HCT116 (cell line): ENCODE data around the gene ACP6. TPM values are rescaled to one million over a fixed set of nuclear protein-coding genes. Genes with fewer than 3 reads are reported as not detected.

Experiments
- ATAC-seq: fragments of 200-7000 bp; cut with Tn5 transposase; 2 replicates; pipeline ENCODE4 v1.9.1; 2020; ENCODE audit warnings: mild to moderate bottlenecking, moderate library complexity
- BruUV-seq: library from RNA; stranded (reverse); fragments of 400-500 nt; replicated peaks from 2 replicates; lab custom pipeline; 2021; lab: Mats Ljungman, UMichigan
- CTCF ChIA-PET: fragments of 300-600 bp; sonication (Branson Sonifier 250); formaldehyde crosslinking; loops from one replicate; lab custom pipeline; 2021; ENCODE audit warnings: antibody characterized with exemption; lab: Charles Lee
- POLR2A ChIA-PET: fragments of 300-600, 350-600 bp; sonication (Branson Sonifier 250); formaldehyde crosslinking; loops from one replicate; lab custom pipeline; 2021; ENCODE audit warnings: antibody characterized with exemption; lab: Charles Lee
- RAD21 ChIA-PET, 2 experiments: fragments of 300-600 bp; sonication (Branson Sonifier 250); formaldehyde crosslinking; loops; one replicate each; lab custom pipeline; 2023; ENCODE audit warnings: low total read pairs in 2 of 2; ENCODE audit not compliant: uncharacterized antibody in 2 of 2, unreplicated experiment in 2 of 2, low non-redundant PET in 1 of 2; lab: Charles Lee
- DNase-seq: peaks from one replicate; pipeline ENCODE4 v3.0.0-alpha.2; 2010; ENCODE audit warnings: low read depth, low spot score
- H2AFZ ChIP-seq: fragments of 200-600 bp; shearing (Covaris generic), sonication (generic); 2 replicates; pipeline ENCODE4 v1.6.1; 2017; ENCODE audit warnings: low read depth, mixed run types, mixed read lengths, antibody characterized with exemption, low read length; ENCODE audit not compliant: poor library complexity, severe bottlenecking
- H3K27ac ChIP-seq: 2 replicates; pipeline ENCODE4 v1.5.1; 2012; ENCODE audit warnings: low read depth, low read length
- H3K27me3 ChIP-seq: fragments of 200-600 bp; sonication (generic); 2 replicates; pipeline ENCODE4 v1.6.1; 2016; ENCODE audit warnings: mixed run types, low read length, mixed read lengths; ENCODE audit not compliant: insufficient read depth
- H3K36me3 ChIP-seq, 2 experiments: fragments of 200-500 bp in 1 of 2; fragments of 200-600 bp in 1 of 2; sonication (Bioruptor generic) in 1 of 2; sonication (generic) in 1 of 2; 2 replicates each; pipeline versions ENCODE4 v1.5.1 to v1.6.1; 2014 to 2016; ENCODE audit warnings: low read length in 2 of 2, inconsistent platforms in 1 of 2, mixed read lengths in 1 of 2, mixed run types in 1 of 2; ENCODE audit not compliant: insufficient read depth in 2 of 2, control insufficient read depth in 1 of 2
- H3K4me1 ChIP-seq, 2 experiments: fragments of 200-600 bp in 1 of 2; sonication (generic) in 1 of 2; 2 replicates each; pipeline versions ENCODE4 v1.5.1 to v1.6.1; 2012 to 2017; ENCODE audit warnings: low read length in 2 of 2, inconsistent platforms in 1 of 2, mild to moderate bottlenecking in 1 of 2, mixed read lengths in 1 of 2, mixed run types in 1 of 2, moderate library complexity in 1 of 2; ENCODE audit not compliant: insufficient read depth in 2 of 2, control insufficient read depth in 1 of 2
- H3K4me2 ChIP-seq: fragments of 200-600 bp; sonication (generic); 2 replicates; pipeline ENCODE4 v1.6.1; 2017; ENCODE audit warnings: mixed run types, low read length, mixed read lengths
- H3K4me3 ChIP-seq, 2 experiments: fragments of 200-600 bp in 1 of 2; sonication (generic) in 1 of 2; replicated peaks in 1 of 2; 2 replicates each; pipeline ENCODE4 v1.5.1; 2011 to 2016; ENCODE audit warnings: low read length in 2 of 2, control low read depth in 1 of 2, low read depth in 1 of 2, mild to moderate bottlenecking in 1 of 2, mixed read lengths in 1 of 2, mixed run types in 1 of 2
- H3K79me2 ChIP-seq: fragments of 200-600 bp; sonication (generic); 2 replicates; pipeline ENCODE4 v1.6.1; 2017; ENCODE audit warnings: mild to moderate bottlenecking, mixed run types, low read length, moderate library complexity, mixed read lengths; ENCODE audit not compliant: insufficient read depth
- H3K9ac ChIP-seq: fragments of 200-600 bp; sonication (generic); 2 replicates; pipeline ENCODE4 v1.6.1; 2016; ENCODE audit warnings: low read length, mixed read lengths
- H3K9me2 ChIP-seq: fragments of 200-600 bp; sonication (generic), shearing (Covaris generic); 2 replicates; pipeline ENCODE4 v1.6.1; 2017; ENCODE audit warnings: mixed run types, mild to moderate bottlenecking, moderate library complexity; ENCODE audit not compliant: insufficient read depth
- H3K9me3 ChIP-seq, 2 experiments: fragments of 200-500 bp in 1 of 2; fragments of 200-600 bp in 1 of 2; sonication (Bioruptor generic) in 1 of 2; sonication (generic) in 1 of 2; 2 replicates each; pipeline ENCODE4 v1.6.1; 2014 to 2017; ENCODE audit warnings: low read length in 2 of 2, mixed read lengths in 2 of 2, inconsistent platforms in 1 of 2, low read depth in 1 of 2, mild to moderate bottlenecking in 1 of 2, mixed run types in 1 of 2, moderate library complexity in 1 of 2; ENCODE audit not compliant: control insufficient read depth in 1 of 2, insufficient read depth in 1 of 2
- H4K20me1 ChIP-seq: fragments of 200-600 bp; sonication (generic), shearing (Covaris generic); 2 replicates; pipeline ENCODE4 v1.6.1; 2017; ENCODE audit warnings: mixed run types, mild to moderate bottlenecking, moderate library complexity; ENCODE audit not compliant: insufficient read depth
- ATF3 ChIP-seq: IDR thresholded peaks from 2 replicates; pipeline ENCODE4 v1.6.1; 2012
- CBX3 ChIP-seq: IDR thresholded peaks from 2 replicates; pipeline ENCODE4 v1.6.1; 2012; ENCODE audit warnings: low read depth
- CEBPB ChIP-seq: IDR thresholded peaks from 2 replicates; pipeline ENCODE4 v1.6.1; 2012; ENCODE audit warnings: low read depth
- EGR1 ChIP-seq: IDR thresholded peaks from 2 replicates; pipeline ENCODE4 v1.6.1; 2012; ENCODE audit warnings: low read depth
- ELF1 ChIP-seq: IDR thresholded peaks from 2 replicates; pipeline ENCODE4 v1.6.1; 2012; ENCODE audit warnings: low read depth, borderline replicate concordance
- EZH2 ChIP-seq: fragments of 200-600 bp; sonication (generic); IDR thresholded peaks from 2 replicates; pipeline ENCODE4 v1.6.1; 2017; ENCODE audit warnings: antibody characterized with exemption, mixed run types
- EZH2phosphoT487 ChIP-seq: fragments of 200-600 bp; IDR thresholded peaks from 2 replicates; pipeline ENCODE4 v1.6.1; 2018; ENCODE audit warnings: antibody characterized with exemption, borderline replicate concordance
- JUND ChIP-seq: IDR thresholded peaks from 2 replicates; pipeline ENCODE4 v1.6.1; 2012
- POLR2A ChIP-seq: IDR thresholded peaks from 2 replicates; pipeline ENCODE4 v1.7.0; 2011; ENCODE audit warnings: borderline replicate concordance; ENCODE audit not compliant: insufficient read depth, insufficient read length; ENCODE audit errors: extremely low read depth
- REST ChIP-seq: IDR thresholded peaks from 2 replicates; pipeline ENCODE4 v1.6.1; 2012; ENCODE audit warnings: low read depth
- SP1 ChIP-seq: IDR thresholded peaks from 2 replicates; pipeline ENCODE4 v1.6.1; 2012; ENCODE audit warnings: low read depth
- SRF ChIP-seq: IDR thresholded peaks from 2 replicates; pipeline ENCODE4 v1.6.1; 2012; ENCODE audit warnings: low read depth
- TCF7L2 ChIP-seq: IDR thresholded peaks from 2 replicates; pipeline ENCODE4 v1.7.0; 2011; ENCODE audit warnings: borderline replicate concordance, inconsistent platforms; ENCODE audit not compliant: insufficient read depth, insufficient read length; ENCODE audit errors: extremely low read depth
- YY1 ChIP-seq: IDR thresholded peaks from 2 replicates; pipeline ENCODE4 v1.6.1; 2011; ENCODE audit warnings: low read length, low read depth, moderate library complexity, mild to moderate bottlenecking; ENCODE audit not compliant: insufficient replicate concordance; ENCODE audit errors: extremely low read depth
- ZBTB33 ChIP-seq: IDR thresholded peaks from 2 replicates; pipeline ENCODE4 v1.6.1; 2011; ENCODE audit warnings: mild to moderate bottlenecking, low read length, moderate library complexity; ENCODE audit not compliant: insufficient replicate concordance; ENCODE audit errors: extremely low read depth
- ZNF274 ChIP-seq: fragments of 200-500 bp; sonication (Bioruptor generic); IDR thresholded peaks from 2 replicates; pipeline ENCODE4 v1.6.1; 2014; ENCODE audit warnings: mild to moderate bottlenecking, low read depth, low read length, inconsistent platforms
- intact Hi-C: fragments of 100-400 bp; cut with micrococcal nuclease; formaldehyde crosslinking; loops from 2 replicates; pipeline ENCODE4 v1.10.0; 2022
- total RNA-seq: library from RNA; stranded (reverse); gene quantifications from one replicate; pipeline ENCODE4 v1.2.1, GENCODE V29; 2021; ENCODE audit not compliant: unreplicated experiment
- TF ChIP-seq, protein P1 (sequence below): IDR thresholded peaks from 2 replicates; pipeline ENCODE4 v1.6.1; 2012

The ACP6 gene
- total RNA-seq, 1 experiment from 2014 or later: 26.4 TPM

- intact Hi-C loops: no loop called here
- Histone ChIP-seq H3K27me3 (no peaks in the 10 kb centered on the region), H3K9me2 (no peaks in the 10 kb centered on the region), H3K4me2 (no peak overlapping the region), H4K20me1 (no peaks in the 10 kb centered on the region), H3K27ac (no peak overlapping the region), H3K9me3 (no peaks in the 10 kb centered on the region), H3K36me3 (peaks cover 6 to 7% of the 10 kb centered on the region in 2 experiments; a peak in 3 of 4 replicates), H3K4me1 (no peaks in the 10 kb centered on the region), H2AFZ (no peak overlapping the region), H3K4me3 (no peak overlapping the region), H3K79me2 (no peaks in the 10 kb centered on the region), H3K9ac (no peak overlapping the region)
- TF ChIP-seq EZH2 (no peak), REST (no peak), ATF3 (no peak), JUND (no peak), EGR1 (no peak), POLR2A (no peak), YY1 (no peak), TCF7L2 (no peak), ELF1 (no peak), EZH2phosphoT487 (no peak), CBX3 (no peak), SRF (no peak), SP1 (no peak), ZNF274 (no peak), ZBTB33 (no peak), CEBPB (no peak)
- TF ChIP-seq, protein P1, sequence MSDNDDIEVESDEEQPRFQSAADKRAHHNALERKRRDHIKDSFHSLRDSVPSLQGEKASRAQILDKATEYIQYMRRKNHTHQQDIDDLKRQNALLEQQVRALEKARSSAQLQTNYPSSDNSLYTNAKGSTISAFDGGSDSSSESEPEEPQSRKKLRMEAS: no peak
- no peak for DNase-seq
- ChIA-PET RAD21 (no interaction called here), POLR2A (no interaction called here), CTCF (no interaction called here)
- no TSS peak for BruUV-seq
- ATAC-seq: no peak
These were observed 15.8 kb downstream of the ACP6 start for GRCh38 chr1:147654511-147654910.
